ENCODE measurements around the gene RIPPLY3. TPM values are rescaled to one million over a fixed set of nuclear protein-coding genes. Genes with fewer than 3 reads are reported as not detected.

Gene RIPPLY3
- total and polyA plus RNA-seq, 2 of the 13 experiments (the other 11 are each of a cell fraction or from before 2014, with no cell fraction given) = 0.09 to 2.9 TPM

DNA sequence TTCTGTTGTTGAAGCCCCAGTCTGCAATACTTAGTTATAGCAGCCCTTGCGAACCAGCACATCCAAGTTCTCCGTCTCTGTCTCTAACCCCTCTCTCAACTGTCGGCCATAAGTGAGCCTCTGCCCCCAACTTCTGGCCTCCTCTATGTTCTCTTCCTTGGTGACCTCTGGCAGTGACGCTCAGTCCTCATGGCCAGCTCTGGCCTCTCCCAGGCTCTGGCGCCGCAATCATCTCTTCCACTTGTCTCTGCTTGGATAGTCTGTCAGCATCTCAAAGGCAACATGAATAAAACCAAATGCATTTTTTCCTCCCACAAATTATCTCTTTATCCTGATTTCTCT is 31.7 kb upstream of the RIPPLY3 start:
- H3K9me3 ChIP-seq (ENCODE audit: low read length) = no peaks in the 10 kb centered on the region
- ATAC-seq (no peak), FAIRE-seq (no peak), DNase-seq (ENCODE audit: low spot score) (no peak)
- no peak overlapping the region for H3K4me2 ChIP-seq (ENCODE audit: low read depth, low read length)
- no peak overlapping the region for H3K9ac ChIP-seq (ENCODE audit: insufficient read depth, low read depth, low read length)
- H3K4me3 ChIP-seq (replicated peaks in 1 of 3; ENCODE audit: insufficient read depth in 1 of 3, low read depth in 2 of 3, low read length in 3 of 3) = no peak overlapping the region
- intact Hi-C loops (cut with micrococcal nuclease; ENCODE audit: unreplicated experiment) = no loop called here
- H3K27me3 ChIP-seq (ENCODE audit: control insufficient read depth in 1 of 2, insufficient read depth in 2 of 2, low read length in 2 of 2) = no peaks in the 10 kb centered on the region
- in situ Hi-C loops (cut with HindIII; ENCODE audit: extremely low pct_ligation_motif_present, low pct_unique_long_range_greater_than_20kb) = no loop called here
- no peaks in the 10 kb centered on the region for H3K79me2 ChIP-seq (ENCODE audit: insufficient read depth, low read length)
- no TSS peak for BruUV-seq (replicated peaks)
- no peaks in the 10 kb centered on the region; a peak in 1 of 5 replicates for H3K36me3 ChIP-seq (replicated peaks in 1 of 2; ENCODE audit: control insufficient read depth in 1 of 2, insufficient read depth in 2 of 2, low read length in 2 of 2)
- H3K4me1 ChIP-seq (ENCODE audit: insufficient read depth, low read length) = peaks cover 22% of the 10 kb centered on the region
- H3K27ac ChIP-seq (ENCODE audit: extremely low read length, insufficient read depth, low read length) = no peak overlapping the region
- H4K20me1 ChIP-seq (ENCODE audit: insufficient read depth, low read length) = no peaks in the 10 kb centered on the region
- 80% methylated on average over 6 of the region's 6 CpGs for WGBS (ENCODE audit: low lambda C conversion rate)
- TF ChIP-seq, protein P1, sequence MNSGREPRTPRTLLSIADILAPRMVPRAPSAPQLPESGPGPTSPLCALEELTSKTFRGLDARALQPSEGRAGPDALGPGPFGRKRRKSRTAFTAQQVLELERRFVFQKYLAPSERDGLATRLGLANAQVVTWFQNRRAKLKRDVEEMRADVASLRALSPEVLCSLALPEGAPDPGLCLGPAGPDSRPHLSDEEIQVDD (CRISPR knock-in tag; IDR thresholded peaks at IDR 0.05; ENCODE audit: borderline replicate concordance) = no peak
- TF ChIP-seq ZFY (CRISPR knock-in tag; IDR thresholded peaks at IDR 0.05) (no peak), AKAP8 (CRISPR knock-in tag; IDR thresholded peaks at IDR 0.05) (no peak), CHCHD3 (CRISPR knock-in tag; IDR thresholded peaks at IDR 0.05) (no peak), THYN1 (CRISPR knock-in tag; IDR thresholded peaks at IDR 0.05; ENCODE audit: borderline replicate concordance, low read depth) (no peak)
- TF ChIP-seq, protein P2, sequence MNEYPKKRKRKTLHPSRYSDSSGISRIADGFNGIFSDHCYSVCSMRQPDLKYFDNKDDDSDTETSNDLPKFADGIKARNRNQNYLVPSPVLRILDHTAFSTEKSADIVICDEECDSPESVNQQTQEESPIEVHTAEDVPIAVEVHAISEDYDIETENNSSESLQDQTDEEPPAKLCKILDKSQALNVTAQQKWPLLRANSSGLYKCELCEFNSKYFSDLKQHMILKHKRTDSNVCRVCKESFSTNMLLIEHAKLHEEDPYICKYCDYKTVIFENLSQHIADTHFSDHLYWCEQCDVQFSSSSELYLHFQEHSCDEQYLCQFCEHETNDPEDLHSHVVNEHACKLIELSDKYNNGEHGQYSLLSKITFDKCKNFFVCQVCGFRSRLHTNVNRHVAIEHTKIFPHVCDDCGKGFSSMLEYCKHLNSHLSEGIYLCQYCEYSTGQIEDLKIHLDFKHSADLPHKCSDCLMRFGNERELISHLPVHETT (CRISPR knock-in tag; conservative IDR thresholded peaks at IDR 0.05) = no peak
- H2AFZ ChIP-seq (ENCODE audit: low read length) = no peak overlapping the region
- CTCF ChIA-PET (ENCODE audit: low intra/inter-chr PET ratio, low total read pairs) = no interaction called here
- POLR2A ChIA-PET = no interaction called here

All from HepG2 (cell line).